Measurements from ENCODE around the gene PTPRN2. TPM values are rescaled to one million over a fixed set of nuclear protein-coding genes. Genes with fewer than 3 reads are reported as not detected.

Gene PTPRN2
- polyA plus RNA-seq, 1 of the 3 experiments (the other 2 are of a cell fraction) = 4.0 TPM

DNA sequence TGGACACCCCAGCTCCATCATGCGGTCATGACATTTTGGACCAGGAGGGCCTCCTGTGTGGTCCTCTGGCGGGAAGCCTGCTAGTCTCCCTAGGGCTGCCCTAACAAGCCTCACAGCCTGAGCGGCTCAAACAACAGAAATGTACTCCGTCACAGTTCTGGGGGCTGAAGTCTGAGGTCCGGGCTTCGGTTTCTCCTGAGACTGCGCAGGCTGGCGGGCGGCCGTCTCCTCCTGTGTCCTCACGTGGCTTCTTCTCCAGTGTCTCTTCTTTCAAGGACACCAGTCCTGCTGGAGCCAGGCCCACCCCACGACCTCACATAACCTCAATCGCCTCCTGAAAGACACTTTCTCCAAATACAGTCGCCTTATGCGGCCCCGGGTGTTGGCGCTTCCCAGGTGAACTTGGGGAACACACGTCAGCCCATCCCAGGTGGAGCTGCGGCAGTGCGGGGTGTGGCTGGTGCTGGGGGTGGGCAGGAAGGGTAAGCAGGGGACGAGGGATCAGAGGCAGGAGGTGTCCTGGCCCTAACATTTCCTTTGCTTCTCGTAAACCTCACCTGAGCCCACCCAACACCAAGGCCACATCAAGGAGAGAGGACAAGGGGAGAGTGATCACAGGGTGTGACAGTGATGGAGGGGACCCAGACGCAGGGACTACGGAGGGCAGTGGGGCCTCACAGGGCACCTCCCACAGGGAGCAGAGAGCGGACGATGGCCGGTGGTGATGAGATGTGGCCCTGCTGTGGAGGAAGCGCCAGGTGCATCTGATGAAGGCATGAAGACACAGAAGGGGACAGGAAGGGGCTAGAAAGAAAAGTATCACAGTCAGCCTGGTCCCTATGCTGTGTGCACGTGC, 580.6 kb downstream of the PTPRN2 start:
- ChIA-PET POLR2A (no interaction called here), CTCF (no interaction called here)
- peaks cover 0 to under 1% of the 10 kb centered on the region in 2 experiments; a peak in 1 of 4 replicates for H3K4me1 ChIP-seq (ENCODE audit: control insufficient read depth in 1 of 2, insufficient read depth in 2 of 2, low read depth in 1 of 2, low read length in 1 of 2)
- H3K79me2 ChIP-seq (ENCODE audit: insufficient read depth) = no peaks in the 10 kb centered on the region
- H3K9ac ChIP-seq = no peak overlapping the region
- H3K9me3 ChIP-seq = 0 out of 2 replicates have a peak, but pooled peaks cover 3% of the 10 kb centered on the region
- no peaks in the 10 kb centered on the region for H3K27me3 ChIP-seq (ENCODE audit: insufficient read depth)
- no peak for DNase-seq
- no peak overlapping the region for H3K4me2 ChIP-seq
- H3F3A ChIP-seq (replicated peaks; ENCODE audit: insufficient read depth) = no peaks in the 10 kb centered on the region
- H3K36me3 ChIP-seq (replicated peaks in 1 of 2; ENCODE audit: control insufficient read depth in 1 of 2, insufficient read depth in 2 of 2, low read length in 1 of 2) = no peaks in the 10 kb centered on the region
- no peak overlapping the region for H2AFZ ChIP-seq (ENCODE audit: low read depth)
- no peak overlapping the region for H3K4me3 ChIP-seq (ENCODE audit: low read depth in 2 of 2, low read length in 1 of 2)
- no peaks in the 10 kb centered on the region for H4K20me1 ChIP-seq (ENCODE audit: insufficient read depth)
- no peak for TF ChIP-seq RXRA (IDR thresholded peaks at IDR 0.05; ENCODE audit: borderline replicate concordance, low read depth)
- TF ChIP-seq TAF1 (IDR thresholded peaks at IDR 0.05; ENCODE audit: borderline replicate concordance, low read depth, low read length) = no peak
- no peak for TF ChIP-seq SIN3A (IDR thresholded peaks at IDR 0.05; ENCODE audit: borderline replicate concordance, low read depth, low read length)
- TF ChIP-seq RCOR1 (IDR thresholded peaks at IDR 0.05; ENCODE audit: low read length) = no peak
- no peak for TF ChIP-seq POLR2AphosphoS5 (IDR thresholded peaks at IDR 0.05; ENCODE audit: low read depth, low read length)
- TF ChIP-seq, protein P1, sequence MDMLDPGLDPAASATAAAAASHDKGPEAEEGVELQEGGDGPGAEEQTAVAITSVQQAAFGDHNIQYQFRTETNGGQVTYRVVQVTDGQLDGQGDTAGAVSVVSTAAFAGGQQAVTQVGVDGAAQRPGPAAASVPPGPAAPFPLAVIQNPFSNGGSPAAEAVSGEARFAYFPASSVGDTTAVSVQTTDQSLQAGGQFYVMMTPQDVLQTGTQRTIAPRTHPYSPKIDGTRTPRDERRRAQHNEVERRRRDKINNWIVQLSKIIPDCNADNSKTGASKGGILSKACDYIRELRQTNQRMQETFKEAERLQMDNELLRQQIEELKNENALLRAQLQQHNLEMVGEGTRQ (IDR thresholded peaks at IDR 0.05; ENCODE audit: borderline replicate concordance, low read depth, low read length) = no peak
- TF ChIP-seq FOSL2 (IDR thresholded peaks at IDR 0.05; ENCODE audit: borderline replicate concordance, low read depth) = no peak
- no peak for TF ChIP-seq GABPA (IDR thresholded peaks at IDR 0.05; ENCODE audit: low read depth)
- TF ChIP-seq EP300 (IDR thresholded peaks at IDR 0.05; ENCODE audit: borderline replicate concordance in 1 of 2, low read depth in 1 of 2, low read length in 1 of 2) = no peak
- TF ChIP-seq JUND (IDR thresholded peaks at IDR 0.05) = no peak
- no peak overlapping the region for H3K27ac ChIP-seq (ENCODE audit: low read depth in 2 of 2, low read length in 1 of 2)
- no peaks in the 10 kb centered on the region for H3K9me2 ChIP-seq
- 61% methylated on average over 26 of the region's 29 CpGs for WGBS (ENCODE audit: low lambda C conversion rate)

- Histone ChIP-seq H3K27ac (ENCODE audit: low read depth in 2 of 2, low read length in 1 of 2) (no peak overlapping the region), H3K4me1 (ENCODE audit: control insufficient read depth in 1 of 2, insufficient read depth in 2 of 2, low read depth in 1 of 2, low read length in 1 of 2) (peaks cover 0 to 10% of the 10 kb centered on the region in 2 experiments; a peak in 1 of 4 replicates), H3K79me2 (ENCODE audit: insufficient read depth) (no peaks in the 10 kb centered on the region), H3K27me3 (ENCODE audit: insufficient read depth) (no peaks in the 10 kb centered on the region), H3K9me3 (0 out of 2 replicates have a peak, but pooled peaks cover 3% of the 10 kb centered on the region), H3K4me2 (no peak overlapping the region), H3K36me3 (replicated peaks in 1 of 2; ENCODE audit: control insufficient read depth in 1 of 2, insufficient read depth in 2 of 2, low read length in 1 of 2) (no peaks in the 10 kb centered on the region), H4K20me1 (ENCODE audit: insufficient read depth) (no peaks in the 10 kb centered on the region), H2AFZ (ENCODE audit: low read depth) (no peak overlapping the region), H3F3A (replicated peaks; ENCODE audit: insufficient read depth) (no peaks in the 10 kb centered on the region), H3K4me3 (ENCODE audit: low read depth in 2 of 2, low read length in 1 of 2) (no peak overlapping the region), H3K9me2 (no peaks in the 10 kb centered on the region), H3K9ac (no peak overlapping the region)
- DNase-seq = no peak
- CTCF ChIA-PET = no interaction called here
- 44% methylated on average over 12 of the region's 12 CpGs for WGBS (ENCODE audit: low lambda C conversion rate)
- POLR2A ChIA-PET = interaction anchor here (0.6 to 0.7 kb wide), 2 partner anchors 11 to 302 kb away, joined by 3 read pairs; no protein-coding TSS in a partner anchor
- TF ChIP-seq TEAD4 (IDR thresholded peaks at IDR 0.05; ENCODE audit: borderline replicate concordance, insufficient read depth) (no peak), SIN3A (IDR thresholded peaks at IDR 0.05; ENCODE audit: borderline replicate concordance, low read depth, low read length) (no peak), FOXJ3 (CRISPR knock-in tag; IDR thresholded peaks at IDR 0.05) (no peak), SMC3 (IDR thresholded peaks at IDR 0.05; ENCODE audit: low read depth, low read length) (no peak), RCOR1 (IDR thresholded peaks at IDR 0.05; ENCODE audit: low read length) (no peak), MXI1 (IDR thresholded peaks at IDR 0.05; ENCODE audit: low read depth, low read length) (no peak), CHD2 (IDR thresholded peaks at IDR 0.05; ENCODE audit: low read length, partially characterized antibody) (no peak), YY1 (IDR thresholded peaks at IDR 0.05; ENCODE audit: low read depth) (no peak)
- TF ChIP-seq, protein P2, sequence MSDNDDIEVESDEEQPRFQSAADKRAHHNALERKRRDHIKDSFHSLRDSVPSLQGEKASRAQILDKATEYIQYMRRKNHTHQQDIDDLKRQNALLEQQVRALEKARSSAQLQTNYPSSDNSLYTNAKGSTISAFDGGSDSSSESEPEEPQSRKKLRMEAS (IDR thresholded peaks at IDR 0.05; ENCODE audit: low read depth) = no peak
Measured at GRCh38 chr7:158005531-158005930, 582.1 kb downstream of the PTPRN2 start.
